Liver (tissue), 9 donors: ENCODE results near the gene SEMA5A. TPM values are rescaled to one million over a fixed set of nuclear protein-coding genes. Genes with fewer than 3 reads are reported as not detected.

Experiments used
- DNase-seq: peaks from one replicate; pipeline ENCODE4 v3.0.0-alpha.2; 2017; ENCODE audit warnings: low spot score
- H3K27ac ChIP-seq, 2 donors: one replicate each; pipeline ENCODE4 v1.7.0; 2013; ENCODE audit warnings: inconsistent platforms in 2 of 2, low read length in 2 of 2, control low read depth in 1 of 2, low read depth in 1 of 2, mild to moderate bottlenecking in 1 of 2
- H3K27me3 ChIP-seq, 4 donors: one replicate each; pipeline versions ENCODE4 v1.6.1 to v1.7.0; 2013; ENCODE audit warnings: low read length in 3 of 4, inconsistent platforms in 1 of 4, mild to moderate bottlenecking in 1 of 4, moderate library complexity in 1 of 4; ENCODE audit not compliant: control insufficient read depth in 4 of 4, insufficient read depth in 4 of 4
- H3K36me3 ChIP-seq, 4 donors: one replicate each; pipeline versions ENCODE4 v1.6.1 to v1.7.0; 2013; ENCODE audit warnings: low read length in 3 of 4, mild to moderate bottlenecking in 3 of 4, low read depth in 1 of 4, moderate library complexity in 1 of 4; ENCODE audit not compliant: control insufficient read depth in 4 of 4, insufficient read depth in 3 of 4
- H3K4me1 ChIP-seq, 4 donors: one replicate each; pipeline versions ENCODE4 v1.6.1 to v1.7.0; 2013; ENCODE audit warnings: low read length in 3 of 4, mild to moderate bottlenecking in 3 of 4, moderate library complexity in 1 of 4; ENCODE audit not compliant: control insufficient read depth in 4 of 4, insufficient read depth in 4 of 4
- H3K4me3 ChIP-seq, 3 donors: one replicate each; pipeline versions ENCODE4 v1.6.1 to v1.7.0; 2013; ENCODE audit warnings: low read length in 3 of 3, control low read depth in 1 of 3, low read depth in 1 of 3, mild to moderate bottlenecking in 1 of 3
- H3K9ac ChIP-seq, 2 donors: one replicate each; pipeline ENCODE4 v1.7.0; 2013; ENCODE audit warnings: low read length in 2 of 2, mild to moderate bottlenecking in 2 of 2, moderate library complexity in 2 of 2, control low read depth in 1 of 2, low read depth in 1 of 2
- H3K9me3 ChIP-seq, 4 donors: one replicate each; pipeline versions ENCODE4 v1.6.1 to v1.7.0; 2013; ENCODE audit warnings: low read length in 3 of 4; ENCODE audit not compliant: control insufficient read depth in 4 of 4
- ATF3 ChIP-seq: IDR thresholded peaks from 2 replicates; pipeline ENCODE4 v1.6.1; 2016; ENCODE audit warnings: antibody characterized with exemption
- CTCF ChIP-seq: fragments of 150-350 bp; IDR thresholded peaks from 2 replicates; pipeline ENCODE4 v1.5.1; 2017; ENCODE audit warnings: improper control_type of control experiment, low read depth, low read length; ENCODE audit not compliant: missing input control
- EGR1 ChIP-seq, 2 donors: IDR thresholded peaks; 2 replicates each; pipeline ENCODE4 v1.6.1; 2016 to 2018; ENCODE audit warnings: antibody characterized with exemption in 2 of 2, low read depth in 2 of 2
- FOXA1 ChIP-seq: IDR thresholded peaks from 2 replicates; pipeline ENCODE4 v1.6.1; 2016; ENCODE audit warnings: antibody characterized with exemption
- FOXA2 ChIP-seq: IDR thresholded peaks from 2 replicates; pipeline ENCODE4 v1.6.1; 2016; ENCODE audit warnings: antibody characterized with exemption
- HNF4A ChIP-seq, 2 donors: conservative IDR thresholded peaks; 2 replicates each; pipeline ENCODE4 v1.6.1; 2016; ENCODE audit warnings: antibody characterized with exemption in 2 of 2, mild to moderate bottlenecking in 2 of 2
- HNF4G ChIP-seq: IDR thresholded peaks from 2 replicates; pipeline ENCODE4 v1.6.1; 2016; ENCODE audit warnings: antibody characterized with exemption
- JUND ChIP-seq, 2 donors: IDR thresholded peaks; 2 replicates each; pipeline ENCODE4 v1.6.1; 2016; ENCODE audit warnings: antibody characterized with exemption in 2 of 2
- MAX ChIP-seq: IDR thresholded peaks from 2 replicates; pipeline ENCODE4 v1.6.1; 2016; ENCODE audit warnings: antibody characterized with exemption
- NR2F2 ChIP-seq: IDR thresholded peaks from 2 replicates; pipeline ENCODE4 v1.6.1; 2016; ENCODE audit warnings: antibody characterized with exemption
- REST ChIP-seq: IDR thresholded peaks from 2 replicates; pipeline ENCODE4 v1.6.1; 2016; ENCODE audit warnings: antibody characterized with exemption, mild to moderate bottlenecking
- RXRA ChIP-seq, 2 donors: IDR thresholded peaks; 2 replicates each; pipeline ENCODE4 v1.6.1; 2017 to 2018; ENCODE audit warnings: antibody characterized with exemption in 2 of 2, mild to moderate bottlenecking in 1 of 2
- SP1 ChIP-seq: IDR thresholded peaks from 2 replicates; pipeline ENCODE4 v1.6.1; 2018; ENCODE audit warnings: antibody characterized with exemption, mild to moderate bottlenecking
- TAF1 ChIP-seq: conservative IDR thresholded peaks from 2 replicates; pipeline ENCODE4 v1.6.1; 2016; ENCODE audit warnings: antibody characterized with exemption, mild to moderate bottlenecking
- YY1 ChIP-seq: IDR thresholded peaks from 2 replicates; pipeline ENCODE4 v1.6.1; 2016; ENCODE audit warnings: antibody characterized with exemption, mild to moderate bottlenecking
- ZBTB33 ChIP-seq: IDR thresholded peaks from 2 replicates; pipeline ENCODE4 v1.6.1; 2016; ENCODE audit warnings: antibody characterized with exemption
- WGBS: extraction: QIAGEN DNeasy Blood & Tissue Kit; methylation state at CpG from one replicate; pipeline ENCODE4 v1.1.7; 2013; 5-methylcytosine and 5-hydroxymethylcytosine counted together
- polyA plus RNA-seq, 2 donors: library from polyadenylated mRNA; stranded (reverse) in 1 of 2; unstranded in 1 of 2; fragments of 200-250 nt in 1 of 2; fragments of >200 nt in 1 of 2; fragmentation: Nextera tagmentation in 1 of 2; extraction: Ambion mirVana in 1 of 2; gene quantifications; one replicate each; pipeline versions ENCODE4 v1.2.1 to v1.2.3, GENCODE V29; 2013 to 2015
- total RNA-seq, 2 donors: library from RNA; depleted of rRNA; stranded (reverse); fragments of >200 nt; gene quantifications; one replicate each; pipeline ENCODE4 v1.2.3, GENCODE V29; 2014
- donor health status: healthy.
- donor health status: healthy.
- donor health status: healthy.
- donor health status: healthy.
- donor health status: healthy.

SEMA5A gene
- total and polyA plus RNA-seq, 4 donors: 1.1 to 5.8 (median 3.2) TPM

GRCh38 chr5:9125852-9126251 is 420.0 kb downstream of the SEMA5A start:
- no peak for DNase-seq
- H3K27me3 ChIP-seq: no peaks in the 10 kb centered on the region
- H3K4me3 ChIP-seq: no peak overlapping the region
- H3K36me3 ChIP-seq: no peaks in the 10 kb centered on the region
- TF ChIP-seq ATF3 (no peak), ZBTB33 (no peak), HNF4G (no peak), JUND (IDR thresholded peaks at IDR 0.05) (no peak), NR2F2 (no peak), FOXA2 (no peak), TAF1 (no peak), MAX (no peak), EGR1 (IDR thresholded peaks at IDR 0.05; ENCODE audit: low read depth in 2 of 2) (no peak), FOXA1 (no peak), SP1 (no peak), REST (no peak), CTCF (no peak), YY1 (no peak)
- H3K9ac ChIP-seq: no peak overlapping the region
- H3K9me3 ChIP-seq: no peaks in the 10 kb centered on the region
- H3K4me1 ChIP-seq: no peaks in the 10 kb centered on the region
- H3K27ac ChIP-seq: no peak overlapping the region
- 80% methylated on average over 3 of the region's 3 CpGs for WGBS

- no peak overlapping the region for H3K27ac ChIP-seq
- no peaks in the 10 kb centered on the region for H3K27me3 ChIP-seq
- no peak for DNase-seq
- no peaks in the 10 kb centered on the region for H3K4me1 ChIP-seq
- no peak overlapping the region for H3K4me3 ChIP-seq
- no peaks in the 10 kb centered on the region for H3K36me3 ChIP-seq
- H3K9me3 ChIP-seq: no peaks in the 10 kb centered on the region
- no peak overlapping the region for H3K9ac ChIP-seq
- 95% methylated on average over 6 of the region's 6 CpGs for WGBS
- TF ChIP-seq RXRA (IDR thresholded peaks at IDR 0.05): no peak
- no peak for TF ChIP-seq MAX
- no peak for TF ChIP-seq ZBTB33
- no peak for TF ChIP-seq NR2F2
- TF ChIP-seq CTCF: no peak
- TF ChIP-seq HNF4A (conservative IDR thresholded peaks at IDR 0.05): no peak
- no peak for TF ChIP-seq JUND (IDR thresholded peaks at IDR 0.05)
- TF ChIP-seq REST: no peak
Measured at GRCh38 chr5:9124838-9125237, 421.0 kb downstream of the SEMA5A start.
